H1 (cell line): ENCODE results near the gene CD96. TPM values are rescaled to one million over a fixed set of nuclear protein-coding genes. Genes with fewer than 3 reads are reported as not detected.

Experiments used
- BRCA1 ChIP-seq: IDR thresholded peaks from 2 replicates; pipeline ENCODE4 v1.6.1; 2012; ENCODE audit warnings: low read depth, low read length, improper control_type of control experiment
- E2F6 ChIP-seq: IDR thresholded peaks from 2 replicates; pipeline ENCODE4 v1.6.1; 2012; ENCODE audit warnings: inconsistent platforms
- polyA plus RNA-seq, 7 experiments: library from polyadenylated mRNA; depleted of rRNA in 3 of 7; stranded (reverse) in 5 of 7; unstranded in 2 of 7; fragments of >200 nt in 5 of 7; fragments of 200-250 nt in 2 of 7; gene quantifications; 1 replicate in 5 of 7; 2 replicates in 1 of 7; 4 replicates in 1 of 7; pipeline versions ENCODE4 v1.2.1 to v1.2.3, GENCODE V29; 2011 to 2013; ENCODE audit warnings: missing spikeins in 2 of 7, mixed read lengths in 2 of 7
- total RNA-seq: library from RNA; stranded (reverse); fragmentation: NEBNext Ultra II Directional; extraction: Animal tissue kit (Norgen Biotek cat#: 25700); gene quantifications from 2 replicates; pipeline ENCODE4 v1.2.1, GENCODE V29; 2021

The CD96 gene
- total and polyA plus RNA-seq, 2 of the 8 experiments (the other 6 are each of a cell fraction or from before 2014, with no cell fraction given) = not detected

GRCh38 chr3:111582120-111582474, 40.1 kb downstream of the CD96 start (continued):
- TF ChIP-seq E2F6 (no peak), BRCA1 (no peak)
